ENCODE data around the gene SIK3. TPM values are rescaled to one million over a fixed set of nuclear protein-coding genes. Genes with fewer than 3 reads are reported as not detected.

Gene SIK3
- total and polyA plus RNA-seq, 2 donors (not counting 3 experiments of a cell fraction or from before 2014, with no cell fraction given) = 10.3 to 21.3 TPM

- DNase-seq (ENCODE audit: low read depth, low spot score) (no peak), FAIRE-seq (peak; percentile 40)
- no peaks in the 10 kb centered on the region for H3K79me2 ChIP-seq (ENCODE audit: control insufficient read depth, insufficient read depth, low read length)
- no peak overlapping the region for H3K9ac ChIP-seq (replicated peaks; ENCODE audit: extremely low read depth, insufficient read depth, low read length)
- no peaks in the 10 kb centered on the region for H3K9me1 ChIP-seq (replicated peaks; ENCODE audit: control insufficient read depth, extremely low read depth, insufficient read depth, low read length)
- peaks cover 8% of the 10 kb centered on the region for H3K4me1 ChIP-seq (ENCODE audit: control insufficient read depth, extremely low read depth, insufficient read depth, low read length)
- ChIA-PET POLR2A (no interaction called here), CTCF (interaction anchor here (1.0 to 1.5 kb wide), 2 partner anchors 10 to 13 kb away, joined by 3 to 5 read pairs; no protein-coding TSS in a partner anchor)
- no peaks in the 10 kb centered on the region for H3K36me3 ChIP-seq (ENCODE audit: control insufficient read depth in 2 of 2, extremely low read depth in 1 of 2, insufficient read depth in 2 of 2, low read length in 2 of 2)
- no peaks in the 10 kb centered on the region for H4K20me1 ChIP-seq (replicated peaks; ENCODE audit: control insufficient read depth, extremely low read depth, insufficient read depth, low read length)
- dilution Hi-C loops (cut with MboI; ENCODE audit: extremely low pct_ligation_motif_present, low sequenced_read_pairs) = no loop called here
- no peak overlapping the region for H3K4me3 ChIP-seq (replicated peaks in 1 of 3; ENCODE audit: insufficient read depth in 1 of 3, low read depth in 1 of 3, low read length in 3 of 3)
- H2AFZ ChIP-seq (ENCODE audit: low read depth, low read length) = no peak overlapping the region
- H3K27me3 ChIP-seq (ENCODE audit: control insufficient read depth in 2 of 2, insufficient read depth in 2 of 2, low read length in 2 of 2) = no peaks in the 10 kb centered on the region
- TF ChIP-seq JUN (IDR thresholded peaks at IDR 0.05; ENCODE audit: borderline replicate concordance, insufficient read depth, insufficient read length, low read depth) (no peak), POLR2A (IDR thresholded peaks at IDR 0.05; ENCODE audit: low read depth, low read length) (no peak), MYC (IDR thresholded peaks at IDR 0.05; ENCODE audit: low read depth, low read length) (no peak), MAX (IDR thresholded peaks at IDR 0.05; ENCODE audit: insufficient read depth, insufficient read length) (no peak)
- BruUV-seq (replicated peaks) = no TSS peak
- intact Hi-C loops (cut with micrococcal nuclease) = no loop called here
- no peaks in the 10 kb centered on the region for H3K9me3 ChIP-seq (replicated peaks; ENCODE audit: control insufficient read depth, insufficient read depth, low read length)
- H3K27ac ChIP-seq (ENCODE audit: insufficient read depth, low read depth, low read length) = no peak overlapping the region
- no peak overlapping the region for H3K4me2 ChIP-seq (ENCODE audit: insufficient read depth, low read length)
Observed at GRCh38 chr11:116948391-116948790, 149.8 kb downstream of the SIK3 start.

GRCh38 chr11:116946414-116946813, 151.8 kb downstream of the SIK3 start:
- no TSS peak for BruUV-seq (replicated peaks)
- TF ChIP-seq GATA2 (IDR thresholded peaks at IDR 0.05; ENCODE audit: insufficient read depth, insufficient read length, low read depth, low read length) (peak; percentile 96), EZH2 (IDR thresholded peaks at IDR 0.05; ENCODE audit: borderline replicate concordance, low read depth, low read length, severe bottlenecking) (no peak), POLR2AphosphoS5 (IDR thresholded peaks at IDR 0.05; ENCODE audit: insufficient read depth, low read depth, low read length) (no peak), JUN (IDR thresholded peaks at IDR 0.05; ENCODE audit: borderline replicate concordance, insufficient read depth, insufficient read length, low read depth) (no peak), FOS (IDR thresholded peaks at IDR 0.05; ENCODE audit: borderline replicate concordance, insufficient read depth, low read length) (peak; percentile 10)
- Histone ChIP-seq H3K9me1 (replicated peaks; ENCODE audit: control insufficient read depth, extremely low read depth, insufficient read depth, low read length) (no peaks in the 10 kb centered on the region), H4K20me1 (replicated peaks; ENCODE audit: control insufficient read depth, extremely low read depth, insufficient read depth, low read length) (no peaks in the 10 kb centered on the region), H2AFZ (ENCODE audit: low read depth, low read length) (no peak overlapping the region), H3K79me2 (ENCODE audit: control insufficient read depth, insufficient read depth, low read length) (no peaks in the 10 kb centered on the region), H3K9ac (replicated peaks; ENCODE audit: extremely low read depth, insufficient read depth, low read length) (no peak overlapping the region), H3K9me3 (replicated peaks; ENCODE audit: control insufficient read depth, insufficient read depth, low read length) (no peaks in the 10 kb centered on the region), H3K27me3 (ENCODE audit: control insufficient read depth in 2 of 2, insufficient read depth in 2 of 2, low read length in 2 of 2) (no peaks in the 10 kb centered on the region), H3K27ac (ENCODE audit: insufficient read depth, low read depth, low read length) (no peak overlapping the region), H3K4me1 (ENCODE audit: control insufficient read depth, extremely low read depth, insufficient read depth, low read length) (peaks cover 8% of the 10 kb centered on the region), H3K36me3 (ENCODE audit: control insufficient read depth in 2 of 2, extremely low read depth in 1 of 2, insufficient read depth in 2 of 2, low read length in 2 of 2) (no peaks in the 10 kb centered on the region), H3K4me3 (replicated peaks in 1 of 3; ENCODE audit: insufficient read depth in 1 of 3, low read depth in 1 of 3, low read length in 3 of 3) (no peak overlapping the region), H3K4me2 (ENCODE audit: insufficient read depth, low read length) (no peak overlapping the region)
- FAIRE-seq (peak; percentile 67), DNase-seq (ENCODE audit: low read depth, low spot score) (peak; percentile 39)
- intact Hi-C loops (cut with micrococcal nuclease) (no loop called here), dilution Hi-C loops (cut with MboI; ENCODE audit: extremely low pct_ligation_motif_present, low sequenced_read_pairs) (no loop called here)
- POLR2A ChIA-PET = interaction anchor here (0.7 kb wide), 1 partner anchor 124 kb away, joined by 5 read pairs; no protein-coding TSS in a partner anchor
- CTCF ChIA-PET = no interaction called here

Measured in endothelial cell of umbilical vein (primary cell).